Skin of body (tissue), 3 donors: ENCODE data around the gene TCHH. TPM values are rescaled to one million over a fixed set of nuclear protein-coding genes. Genes with fewer than 3 reads are reported as not detected.

Experiments used
- DNase-seq: peaks from one replicate; lab custom pipeline; 2025; lab: John Stamatoyannopoulos, UW
- small RNA-seq: library from RNA; depleted of rRNA; stranded (forward); fragments of <200 nt; gene quantifications from one replicate; pipeline ENCODE3, GENCODE V24; 2014; ENCODE audit warnings: low replicate concordance
- total RNA-seq: library from RNA; depleted of rRNA; stranded (reverse); fragments of >200 nt; gene quantifications from one replicate; pipeline ENCODE4 v1.2.3, GENCODE V29; 2014

Gene TCHH
- total RNA-seq, 1 donor from 2014 or later, result 315 TPM

GRCh38 chr1:152061952-152062351 lies 53.3 kb downstream of the TCHH start:
- DNase-seq, result no peak

Small RNA genes within 50 kb of the gene (small RNA-seq; reads per million reads assigned to genes)
- not detected for gene SPTLC1P4

Other genes with a start within 250 kb of the TCHH start
- 6.0 TPM for gene THEM4, start 205.9 kb downstream of the TCHH start, total RNA-seq
- gene S100A10, start 121.6 kb downstream of the TCHH start, total RNA-seq, result 133 TPM
- gene S100A11, start 78.4 kb downstream of the TCHH start, total RNA-seq, result 79.9 TPM
- 17.4 TPM for gene TCHHL1, start 26.4 kb downstream of the TCHH start, total RNA-seq
- gene RPTN, start 43.8 kb upstream of the TCHH start, total RNA-seq, result 4.4 TPM
- gene HRNR, start 108.7 kb upstream of the TCHH start, total RNA-seq, result not detected
- 171 TPM for gene FLG, start 209.8 kb upstream of the TCHH start, total RNA-seq
- gene FLG2, start 244.6 kb upstream of the TCHH start, total RNA-seq, result 139 TPM